ENCODE measurements around the gene ESCO1.

DNA sequence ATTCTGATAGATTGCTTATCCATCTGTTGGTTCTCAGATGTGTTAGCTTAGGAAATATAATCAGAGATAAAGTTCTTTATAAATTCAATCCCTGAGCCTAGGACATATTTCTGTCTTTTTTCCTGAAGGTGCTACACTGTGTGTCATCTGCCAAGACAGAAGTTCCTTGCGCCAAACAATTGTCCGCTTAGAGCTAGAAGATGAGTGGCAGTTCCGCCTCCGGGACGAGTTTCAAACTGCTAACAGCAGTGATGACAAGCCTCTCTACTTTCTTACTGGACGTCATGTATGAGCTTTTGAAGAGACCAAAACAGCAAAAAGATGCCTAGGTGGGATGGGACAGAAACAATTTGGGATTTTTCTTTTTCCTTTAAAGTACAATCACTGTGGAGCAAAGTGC, 78.0 kb downstream of the ESCO1 start:
- TF ChIP-seq CTCF (IDR thresholded peaks at IDR 0.05) (no peak), POLR2A (IDR thresholded peaks at IDR 0.05) (no peak)
